Spleen (tissue), 7 donors: ENCODE results near the gene SLIT3.

Source experiments
- POLR2A ChIP-seq, 3 donors: fragments of 450-650 bp; IDR thresholded peaks; one replicate each; pipeline ENCODE4 v1.5.1; 2017; ENCODE audit warnings: antibody characterized with exemption in 3 of 3, mild to moderate bottlenecking in 1 of 3
- TF ChIP-seq, protein P1 (sequence below), 11 experiments: fragments of 200-600 bp in 7 of 11; fragments of 450-650 bp in 4 of 11; sonication (generic) in 4 of 11; IDR thresholded peaks in 8 of 11; conservative IDR thresholded peaks in 3 of 11; 1 replicate in 7 of 11; 2 replicates in 4 of 11; pipeline versions ENCODE4 v1.4.0 to v1.8.0; 2016 to 2021; ENCODE audit warnings: antibody characterized with exemption in 11 of 11, inconsistent platforms in 4 of 11, mild to moderate bottlenecking in 1 of 11
- donor health status: DM: no; HTN: no; CAD: no; lungs with moderate emphysema.
- donor health status: DM: no; HTN: no; CAD: no.
- donor health status: DM: no; HTN: no; CAD: no.

DNA sequence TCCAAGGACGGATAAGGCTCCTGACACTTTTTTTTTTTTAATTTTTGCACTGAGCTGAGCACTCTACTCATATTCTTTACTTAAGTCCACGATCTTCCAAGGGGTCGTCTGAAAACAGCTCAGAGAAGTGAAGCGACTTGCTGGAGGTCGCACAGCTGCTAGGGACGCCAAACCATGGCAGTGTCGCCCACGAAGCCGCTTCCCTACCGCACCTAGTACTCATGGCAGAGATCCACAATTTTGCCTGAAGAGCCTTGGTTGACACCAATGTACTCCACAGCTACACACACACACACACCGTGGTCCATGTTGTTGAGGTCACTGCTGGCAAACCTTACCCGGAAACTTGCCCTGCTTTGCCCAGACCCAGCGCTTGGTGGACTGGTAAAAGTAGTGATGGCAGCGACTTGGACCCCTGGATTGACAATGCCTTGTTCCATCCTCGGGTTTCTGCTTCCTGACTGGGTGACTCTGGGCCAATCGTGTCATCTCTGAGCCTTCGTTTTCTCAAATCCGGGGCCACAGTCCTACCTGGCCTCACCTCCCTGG, 521 bp upstream of the SLIT3 start:
- TF ChIP-seq, protein P1, sequence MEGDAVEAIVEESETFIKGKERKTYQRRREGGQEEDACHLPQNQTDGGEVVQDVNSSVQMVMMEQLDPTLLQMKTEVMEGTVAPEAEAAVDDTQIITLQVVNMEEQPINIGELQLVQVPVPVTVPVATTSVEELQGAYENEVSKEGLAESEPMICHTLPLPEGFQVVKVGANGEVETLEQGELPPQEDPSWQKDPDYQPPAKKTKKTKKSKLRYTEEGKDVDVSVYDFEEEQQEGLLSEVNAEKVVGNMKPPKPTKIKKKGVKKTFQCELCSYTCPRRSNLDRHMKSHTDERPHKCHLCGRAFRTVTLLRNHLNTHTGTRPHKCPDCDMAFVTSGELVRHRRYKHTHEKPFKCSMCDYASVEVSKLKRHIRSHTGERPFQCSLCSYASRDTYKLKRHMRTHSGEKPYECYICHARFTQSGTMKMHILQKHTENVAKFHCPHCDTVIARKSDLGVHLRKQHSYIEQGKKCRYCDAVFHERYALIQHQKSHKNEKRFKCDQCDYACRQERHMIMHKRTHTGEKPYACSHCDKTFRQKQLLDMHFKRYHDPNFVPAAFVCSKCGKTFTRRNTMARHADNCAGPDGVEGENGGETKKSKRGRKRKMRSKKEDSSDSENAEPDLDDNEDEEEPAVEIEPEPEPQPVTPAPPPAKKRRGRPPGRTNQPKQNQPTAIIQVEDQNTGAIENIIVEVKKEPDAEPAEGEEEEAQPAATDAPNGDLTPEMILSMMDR (IDR thresholded peaks at IDR 0.05 in 8 of 11, conservative IDR thresholded peaks at IDR 0.05 in 3 of 11), result no peak
- TF ChIP-seq POLR2A (IDR thresholded peaks at IDR 0.05), result no peak
